Mononuclear cell (primary cell): Measurements from ENCODE around the gene MYNN. TPM values are rescaled to one million over a fixed set of nuclear protein-coding genes. Genes with fewer than 3 reads are reported as not detected.

Source experiments
- H3K27me3 ChIP-seq: 2 replicates; pipeline ENCODE4 v1.6.0; 2011; ENCODE audit warnings: low read length, control low read depth; ENCODE audit not compliant: insufficient read depth
- H3K4me1 ChIP-seq: 2 replicates; pipeline ENCODE4 v1.5.1; 2011; ENCODE audit warnings: mild to moderate bottlenecking, low read length, control low read depth; ENCODE audit not compliant: insufficient read depth
- H3K4me3 ChIP-seq: 2 replicates; pipeline ENCODE4 v1.5.1; 2011; ENCODE audit warnings: mild to moderate bottlenecking, low read length, moderate library complexity
- H3K9me3 ChIP-seq: 2 replicates; pipeline ENCODE4 v1.5.1; 2011; ENCODE audit warnings: low read depth, mild to moderate bottlenecking, control low read depth, low read length
- total RNA-seq: library from RNA; depleted of rRNA; stranded (reverse); fragments of >200 nt; gene quantifications from one replicate; pipeline ENCODE4 v1.2.3, GENCODE V29; 2012

Gene MYNN
- total RNA-seq, 1 donor = 36.6 TPM

GRCh38 chr3:169836078-169836941 lies 63.1 kb downstream of the MYNN start:
- Histone ChIP-seq H3K4me3 (no peak overlapping the region), H3K9me3 (no peaks in the 10 kb centered on the region), H3K4me1 (peaks cover 20% of the 10 kb centered on the region), H3K27me3 (no peaks in the 10 kb centered on the region)

- Histone ChIP-seq H3K27me3 (no peaks in the 10 kb centered on the region), H3K9me3 (no peaks in the 10 kb centered on the region)
These were observed 63.7 kb downstream of the MYNN start for GRCh38 chr3:169836942-169837275.

GRCh38 chr3:169838511-169839030 lies 65.4 kb downstream of the MYNN start:
- Histone ChIP-seq H3K27me3 (no peaks in the 10 kb centered on the region), H3K4me3 (no peak overlapping the region)

More at GRCh38 chr3:169836942-169837275, 63.7 kb downstream of the MYNN start:
- H3K4me3 ChIP-seq = no peak overlapping the region
- peaks cover 20% of the 10 kb centered on the region for H3K4me1 ChIP-seq

More at GRCh38 chr3:169838511-169839030, 65.4 kb downstream of the MYNN start:
- no peaks in the 10 kb centered on the region for H3K9me3 ChIP-seq
- H3K4me1 ChIP-seq = peaks cover 28% of the 10 kb centered on the region

Other genes starting within 250 kb of the MYNN start
- under 0.01 TPM for gene MECOM, start 109.7 kb upstream of the MYNN start, total RNA-seq
- 382 TPM for gene TERC, start 8.3 kb upstream of the MYNN start, total RNA-seq
- not detected for gene ACTRT3, start 3.8 kb upstream of the MYNN start, total RNA-seq
- gene LRRIQ4, start 39.5 kb downstream of the MYNN start, total RNA-seq = not detected
- 0.73 TPM for gene LRRC34, start 39.5 kb downstream of the MYNN start, total RNA-seq
- not detected for gene LRRC31, start 96.5 kb downstream of the MYNN start, total RNA-seq
- gene SAMD7, start 138.2 kb downstream of the MYNN start, total RNA-seq = not detected
- gene SEC62, start 193.4 kb downstream of the MYNN start, total RNA-seq = 63.8 TPM